ENCODE results near the gene LAT.

LAT gene

GRCh38 chr16:29011112-29011511 is 26.3 kb downstream of the LAT start:
- no peak for DNase-seq

GRCh38 chr16:29011851-29012250 is 27.0 kb downstream of the LAT start:
- no peak for DNase-seq

GRCh38 chr16:29012913-29013553 is 28.2 kb downstream of the LAT start:
- DNase-seq, result no peak

GRCh38 chr16:29014561-29015069 is 29.8 kb downstream of the LAT start:
- DNase-seq, result no peak

GRCh38 chr16:29022196-29022595 is 37.3 kb downstream of the LAT start:
- DNase-seq, result no peak

GRCh38 chr16:29023279-29024277 is 38.7 kb downstream of the LAT start:
- no peak for DNase-seq

- DNase-seq, result no peak
Measured at GRCh38 chr16:29024278-29024677, 39.4 kb downstream of the LAT start.

- no peak for DNase-seq
Measured at GRCh38 chr16:29025218-29025617, 40.4 kb downstream of the LAT start.

GRCh38 chr16:29025735-29026134 is 40.9 kb downstream of the LAT start:
- no peak for DNase-seq

- DNase-seq, result no peak
Measured at GRCh38 chr16:29028457-29029167, 43.8 kb downstream of the LAT start.

- no peak for DNase-seq
Measured at GRCh38 chr16:29029168-29029994, 44.5 kb downstream of the LAT start.

GRCh38 chr16:29030086-29030840 is 45.4 kb downstream of the LAT start:
- DNase-seq, result no peak

All from COR-L47 (cell line).